ENCODE results near the gene GPAM. TPM values are rescaled to one million over a fixed set of nuclear protein-coding genes. Genes with fewer than 3 reads are reported as not detected.

The GPAM gene
- 13.5 and 16.4 TPM in 2 replicates for total RNA-seq

GRCh38 chr10:112183329-112184051, at the start of gene GPAM:
Gene GPAM, minus strand, starts transcription at chr10:112183765. Its CDS starts 1,981 bp downstream, at chr10:112181784.

Other genes starting within 250 kb of the GPAM start
- not detected in 2 replicates for gene TECTB, start 99.6 kb upstream of the GPAM start, total RNA-seq
- gene ACSL5, start 190.4 kb upstream of the GPAM start, total RNA-seq, result 1.3 and 5.0 TPM in 2 replicates